Gastrocnemius medialis (tissue), 4 donors: ENCODE results near the gene PRDM16.
"Not testable (repeated sequence)": the region's sequence is repeated elsewhere in the genome, so short reads cannot be mapped to it uniquely, and the experiment has no call there.

Experiments
- CTCF ChIP-seq, 5 experiments: fragments of 450-650 bp in 3 of 5; fragments of 200-600 bp in 2 of 5; sonication (generic) in 2 of 5; IDR thresholded peaks in 4 of 5; conservative IDR thresholded peaks in 1 of 5; 1 replicate in 4 of 5; 2 replicates in 1 of 5; pipeline ENCODE4 v1.5.1; 2016 to 2019; ENCODE audit warnings: antibody characterized with exemption in 5 of 5, mild to moderate bottlenecking in 3 of 5, moderate library complexity in 3 of 5
- POLR2A ChIP-seq, 2 donors: fragments of 450-650 bp; IDR thresholded peaks; one replicate each; pipeline ENCODE4 v1.6.1; 2017; ENCODE audit warnings: antibody characterized with exemption in 2 of 2, mild to moderate bottlenecking in 2 of 2, moderate library complexity in 2 of 2

GRCh38 chr1:3287095-3287494 is 218.1 kb downstream of the PRDM16 start:
- not testable (repeated sequence) for TF ChIP-seq CTCF (IDR thresholded peaks at IDR 0.05 in 4 of 5, conservative IDR thresholded peaks at IDR 0.05 in 1 of 5); POLR2A (IDR thresholded peaks at IDR 0.05)
